KMS-11 (cell line): ENCODE results near the gene STK31.
"Not testable (repeated sequence)": the region's sequence is repeated elsewhere in the genome, so short reads cannot be mapped to it uniquely, and the experiment has no call there.

Source experiments
- H2AFZ ChIP-seq: fragments of 200-600 bp; sonication (generic); 2 replicates; pipeline ENCODE4 v1.6.1; 2016; ENCODE audit warnings: antibody characterized with exemption, mixed run types, low read depth
- H3K27ac ChIP-seq: fragments of 200-600 bp; sonication (generic); 2 replicates; pipeline ENCODE4 v1.6.1; 2016; ENCODE audit warnings: mild to moderate bottlenecking, mixed run types
- H3K27me3 ChIP-seq: fragments of 200-600 bp; sonication (generic); 2 replicates; pipeline ENCODE4 v1.6.1; 2017; ENCODE audit warnings: mild to moderate bottlenecking, low read depth, mixed run types, moderate library complexity; ENCODE audit not compliant: insufficient read depth
- H3K36me3 ChIP-seq: fragments of 200-600 bp; sonication (generic); 2 replicates; pipeline ENCODE4 v1.6.1; 2017; ENCODE audit warnings: mild to moderate bottlenecking, mixed run types; ENCODE audit not compliant: insufficient read depth
- H3K4me1 ChIP-seq: fragments of 200-600 bp; sonication (generic); 2 replicates; pipeline ENCODE4 v1.6.1; 2016; ENCODE audit warnings: mild to moderate bottlenecking, low read depth, mixed run types; ENCODE audit not compliant: poor library complexity, severe bottlenecking
- H3K4me2 ChIP-seq: fragments of 200-600 bp; sonication (generic); 2 replicates; pipeline ENCODE4 v1.7.0; 2016; ENCODE audit warnings: mild to moderate bottlenecking, mixed run types
- H3K4me3 ChIP-seq: fragments of 200-600 bp; sonication (generic); IDR thresholded peaks from 2 replicates; pipeline ENCODE4 v1.6.1; 2017; ENCODE audit warnings: low read depth, low read length, mixed read lengths; ENCODE audit not compliant: insufficient read depth
- H3K79me2 ChIP-seq: fragments of 200-600 bp; sonication (generic); 2 replicates; pipeline ENCODE4 v1.6.1; 2016; ENCODE audit warnings: low read depth, mixed run types; ENCODE audit not compliant: insufficient read depth
- H3K9ac ChIP-seq: fragments of 200-600 bp; sonication (generic); 2 replicates; pipeline ENCODE4 v1.6.1; 2016; ENCODE audit warnings: mild to moderate bottlenecking, mixed run types
- H4K20me1 ChIP-seq: fragments of 200-600 bp; sonication (generic); 2 replicates; pipeline ENCODE4 v1.6.1; 2016; ENCODE audit warnings: mild to moderate bottlenecking, mixed run types; ENCODE audit not compliant: insufficient read depth
- CTCF ChIP-seq: fragments of 200-600 bp; sonication (generic); conservative IDR thresholded peaks from 2 replicates; pipeline ENCODE4 v1.6.1; 2017; ENCODE audit warnings: low read depth, mild to moderate bottlenecking, antibody characterized with exemption, low read length, moderate library complexity, mixed read lengths

Gene STK31

DNA sequence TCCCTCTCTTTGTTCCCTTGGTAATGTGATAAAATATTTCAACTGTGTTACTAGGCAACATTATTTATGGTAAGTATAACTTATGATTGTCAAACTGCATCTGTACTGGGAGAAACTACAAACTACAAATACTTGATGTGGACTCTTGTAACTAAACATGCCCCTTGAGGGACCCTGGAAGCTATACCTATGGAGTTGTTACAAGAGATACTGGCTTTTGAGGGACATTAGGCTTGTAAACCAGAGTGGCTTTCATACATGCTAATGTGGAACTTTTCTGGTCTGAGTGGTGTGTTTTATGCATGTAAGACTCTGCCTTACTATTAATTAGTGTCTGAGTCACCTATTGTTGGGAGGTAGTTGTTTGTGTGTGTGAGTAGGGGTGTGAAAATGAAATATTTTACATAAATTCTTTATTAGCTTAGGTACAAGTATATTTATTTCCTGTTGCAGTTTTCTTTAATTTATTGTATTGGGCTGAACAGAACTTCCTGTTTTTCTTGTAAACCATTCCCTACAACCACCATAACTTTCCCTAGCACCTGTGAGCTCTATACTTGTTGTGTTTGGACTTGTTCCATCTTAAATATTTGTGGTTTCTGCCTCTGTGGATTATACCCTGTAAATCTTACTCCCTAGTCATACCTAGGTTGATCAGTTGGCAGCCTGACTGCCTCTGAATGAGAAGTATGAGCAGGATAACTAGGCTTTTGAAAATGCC is 49.8 kb downstream of the STK31 start:
- no peak overlapping the region for H3K27ac ChIP-seq
- no peaks in the 10 kb centered on the region for H3K36me3 ChIP-seq
- no peaks in the 10 kb centered on the region for H3K79me2 ChIP-seq
- H3K27me3 ChIP-seq: no peaks in the 10 kb centered on the region
- H2AFZ ChIP-seq: no peak overlapping the region
- H3K4me1 ChIP-seq: peaks cover 17% of the 10 kb centered on the region
- no peak for TF ChIP-seq CTCF
- no peak overlapping the region for H3K9ac ChIP-seq
- no peaks in the 10 kb centered on the region for H4K20me1 ChIP-seq
- H3K4me3 ChIP-seq: no peak overlapping the region
- H3K4me2 ChIP-seq: no peak overlapping the region

DNA sequence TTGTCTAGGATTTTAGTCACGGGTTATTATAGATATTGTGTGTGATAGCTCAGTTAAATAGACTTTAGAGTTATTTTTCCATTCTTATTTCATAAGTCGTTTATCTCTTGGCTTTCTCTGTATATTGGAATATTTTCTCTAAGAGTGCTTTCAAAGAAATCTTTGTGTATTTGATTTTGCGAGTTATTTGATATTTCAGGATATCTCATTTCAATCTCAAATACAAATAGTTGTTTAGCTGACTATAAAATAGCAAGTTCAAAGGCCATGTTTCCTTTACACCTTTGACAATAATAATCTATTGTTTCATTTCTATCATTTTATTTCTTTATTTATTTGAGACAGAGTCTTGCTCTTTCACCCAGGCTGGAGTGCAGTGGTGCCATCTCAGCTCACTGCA is 55.9 kb downstream of the STK31 start:
- no peaks in the 10 kb centered on the region for H4K20me1 ChIP-seq
- H3K4me2 ChIP-seq: no peak overlapping the region
- no peak overlapping the region for H3K9ac ChIP-seq
- H3K27me3 ChIP-seq: no peaks in the 10 kb centered on the region
- H3K4me1 ChIP-seq: peaks cover 2% of the 10 kb centered on the region
- no peaks in the 10 kb centered on the region for H3K36me3 ChIP-seq
- no peak overlapping the region for H3K27ac ChIP-seq
- no peak overlapping the region for H3K4me3 ChIP-seq
- no peak for TF ChIP-seq CTCF
- H2AFZ ChIP-seq: no peak overlapping the region
- no peaks in the 10 kb centered on the region for H3K79me2 ChIP-seq

- H3K27me3 ChIP-seq: no peaks in the 10 kb centered on the region
- H3K36me3 ChIP-seq: no peaks in the 10 kb centered on the region
- H3K9ac ChIP-seq: no peak overlapping the region
- no peaks in the 10 kb centered on the region for H4K20me1 ChIP-seq
- H3K27ac ChIP-seq: no peak overlapping the region
- no peaks in the 10 kb centered on the region for H3K4me1 ChIP-seq
- H3K79me2 ChIP-seq: no peaks in the 10 kb centered on the region
- H3K4me2 ChIP-seq: no peak overlapping the region
- H2AFZ ChIP-seq: no peak overlapping the region
- H3K4me3 ChIP-seq: no peak overlapping the region
- TF ChIP-seq CTCF: no peak
Measured at GRCh38 chr7:23767514-23767913, 57.5 kb downstream of the STK31 start.

- no peak overlapping the region for H3K27ac ChIP-seq
- no peak for TF ChIP-seq CTCF
- H3K4me3 ChIP-seq: no peak overlapping the region
- H3K36me3 ChIP-seq: no peaks in the 10 kb centered on the region
- H2AFZ ChIP-seq: no peak overlapping the region
- no peak overlapping the region for H3K9ac ChIP-seq
- H3K27me3 ChIP-seq: no peaks in the 10 kb centered on the region
- no peaks in the 10 kb centered on the region for H3K79me2 ChIP-seq
- no peaks in the 10 kb centered on the region for H3K4me1 ChIP-seq
- H3K4me2 ChIP-seq: no peak overlapping the region
- no peaks in the 10 kb centered on the region for H4K20me1 ChIP-seq
Measured at GRCh38 chr7:23768022-23768421, 58.0 kb downstream of the STK31 start.

DNA sequence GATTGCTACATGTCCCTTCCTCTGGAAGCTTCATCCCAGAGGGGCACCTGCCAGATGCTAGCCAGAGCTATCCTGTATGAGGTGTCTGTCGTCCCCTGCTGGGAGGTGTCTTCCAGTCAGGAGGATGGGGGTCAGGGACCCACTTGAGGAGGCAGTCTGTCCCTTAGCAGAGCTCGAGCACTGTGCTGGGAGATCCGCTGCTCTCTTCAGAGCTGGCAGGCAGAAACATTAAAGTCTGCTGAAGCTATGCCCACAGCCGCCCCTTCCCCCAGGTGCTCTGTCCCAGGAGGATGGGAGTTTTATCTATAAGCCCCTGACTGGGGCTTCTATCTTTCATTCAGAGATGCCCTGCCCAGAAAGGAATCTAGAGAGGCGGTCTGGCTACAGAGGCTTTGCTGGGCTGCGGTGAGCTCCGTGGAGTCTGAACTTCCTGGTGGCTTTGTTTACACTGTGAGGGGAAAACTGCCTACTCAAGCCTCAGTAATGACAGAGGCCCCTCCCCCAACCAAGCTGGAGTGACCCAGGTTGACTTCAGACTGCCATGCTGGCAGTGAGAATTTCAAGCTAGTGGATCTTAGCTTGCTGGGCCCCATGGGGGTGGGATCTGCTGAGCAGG is 69.3 kb downstream of the STK31 start:
- H3K79me2 ChIP-seq, H3K9ac ChIP-seq, H2AFZ ChIP-seq, H3K27ac ChIP-seq, H3K27me3 ChIP-seq, H3K4me3 ChIP-seq, H3K36me3 ChIP-seq, H3K4me2 ChIP-seq, H3K4me1 ChIP-seq, H4K20me1 ChIP-seq: not testable (repeated sequence)
